ENCODE measurements around the gene CDHR4.
"Not testable (repeated sequence)": the region's sequence is repeated elsewhere in the genome, so short reads cannot be mapped to it uniquely, and the experiment has no call there.

Gene CDHR4

DNA sequence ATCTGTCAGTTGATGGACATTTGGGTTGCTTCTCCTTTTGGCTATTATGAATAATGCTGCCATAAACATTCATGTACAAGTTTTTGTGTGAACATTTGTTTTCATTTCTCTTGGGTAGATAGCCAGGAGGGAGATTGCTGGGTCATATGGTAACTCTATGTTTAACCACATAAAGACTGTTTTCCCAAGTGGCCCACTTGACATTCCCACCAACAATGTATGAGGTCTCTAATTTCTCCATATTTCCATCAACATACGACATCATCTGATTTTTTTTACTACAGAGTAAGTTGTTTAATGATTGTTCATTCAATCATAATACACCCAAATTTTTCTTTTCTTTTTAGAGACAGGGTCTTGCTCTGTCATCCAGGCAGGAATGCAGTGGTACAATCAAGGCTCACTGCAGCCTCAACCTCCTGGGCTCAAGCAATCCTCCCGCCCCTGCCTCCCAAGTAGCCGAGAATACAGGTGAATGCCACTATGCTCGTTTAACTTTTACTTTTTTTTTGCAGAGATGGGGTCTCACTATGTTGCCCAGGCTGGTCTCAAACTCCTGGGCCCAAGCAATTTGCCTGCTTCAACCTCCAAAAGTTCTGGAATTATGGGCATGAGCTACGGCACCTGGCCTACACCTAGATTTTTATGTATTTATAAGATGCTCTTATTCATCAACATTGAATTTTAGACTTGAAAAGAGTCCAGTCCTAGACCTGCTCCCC lies 20.2 kb downstream of the CDHR4 start:
- no peak for DNase-seq

DNA sequence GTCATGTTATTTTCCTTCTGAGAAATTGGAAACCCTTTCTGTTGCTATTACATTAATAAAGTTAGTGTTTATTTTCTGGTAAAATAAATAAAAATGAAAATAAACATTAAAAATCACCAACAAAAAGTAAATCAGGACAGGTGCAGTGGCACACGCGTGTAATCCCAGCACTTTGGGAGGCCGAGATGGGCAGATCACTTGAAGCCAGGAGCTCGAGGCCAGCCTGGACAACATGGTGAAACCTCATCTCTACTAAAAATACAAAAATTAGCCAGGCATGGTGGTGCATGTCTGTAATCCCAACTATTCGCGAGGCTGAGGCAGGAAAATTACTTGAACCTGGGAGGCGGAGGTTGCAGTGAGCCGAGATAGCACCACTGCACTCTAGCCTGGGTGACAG lies 23.6 kb downstream of the CDHR4 start:
- DNase-seq: not testable (repeated sequence)

DNA sequence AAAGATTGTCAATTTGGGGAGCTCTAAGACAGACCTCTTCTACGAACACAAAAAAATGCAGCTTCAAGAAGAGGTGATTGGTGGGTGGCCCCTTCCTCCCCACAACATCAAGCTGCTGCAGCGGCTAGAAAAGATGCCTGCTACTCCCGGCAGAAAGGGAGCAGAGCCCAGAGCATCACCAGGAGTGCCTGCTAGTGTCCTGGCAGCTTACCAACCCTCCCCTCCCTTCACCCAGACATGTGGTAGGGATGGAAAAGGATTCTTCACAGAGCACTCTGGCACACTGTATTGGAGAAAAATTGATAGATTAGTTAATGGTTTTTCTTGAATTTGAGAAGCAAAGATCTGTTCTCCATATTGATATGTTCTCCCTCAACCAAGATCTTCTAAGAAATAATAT lies 24.1 kb downstream of the CDHR4 start:
- DNase-seq: no peak

DNA sequence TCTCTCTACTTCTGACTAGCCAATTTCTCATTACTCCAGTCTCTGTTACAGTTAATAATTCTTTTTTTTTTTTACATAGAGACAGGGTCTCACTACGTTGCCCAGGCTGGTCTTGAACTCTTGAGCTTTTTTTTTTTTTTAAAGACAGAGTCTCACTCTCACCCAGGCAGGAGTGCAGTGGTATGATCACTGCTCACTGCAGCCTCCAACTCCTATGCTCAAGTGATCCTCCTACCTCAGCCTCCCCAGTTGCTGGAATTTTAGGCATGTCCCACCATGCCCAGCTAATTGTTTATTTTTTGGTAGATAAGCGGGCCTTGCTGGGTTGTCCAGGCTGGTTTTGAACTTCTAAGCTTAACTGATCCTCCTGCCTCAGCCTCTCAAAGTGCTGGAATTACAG lies 27.0 kb downstream of the CDHR4 start:
- DNase-seq: no peak

DNA sequence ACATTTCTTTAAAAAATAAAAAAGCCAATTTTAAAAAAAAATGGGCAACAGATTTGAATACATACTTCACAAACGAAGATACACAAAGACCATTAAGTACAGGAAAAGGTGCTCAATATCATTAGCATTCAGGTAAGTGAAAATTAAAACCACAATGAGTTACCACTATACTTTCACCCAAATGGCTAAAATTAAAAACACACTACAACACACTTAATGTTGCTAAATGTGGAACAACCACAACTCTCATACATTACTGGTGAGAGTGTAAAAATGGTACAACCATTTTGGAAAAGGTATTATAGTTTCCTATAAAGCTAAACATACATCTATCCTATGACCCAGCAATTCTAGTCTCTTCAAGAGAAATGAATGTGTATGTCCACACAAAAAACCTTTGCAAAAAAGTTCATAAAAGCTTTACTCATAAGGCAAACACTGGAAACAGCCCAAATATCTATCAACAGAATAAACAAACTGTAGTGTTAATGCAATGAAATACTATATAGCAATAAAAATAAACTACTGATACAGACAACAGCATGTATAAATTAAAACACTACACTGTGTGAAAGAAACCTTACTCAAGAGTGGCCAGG lies 28.2 kb downstream of the CDHR4 start:
- DNase-seq: no peak

DNA sequence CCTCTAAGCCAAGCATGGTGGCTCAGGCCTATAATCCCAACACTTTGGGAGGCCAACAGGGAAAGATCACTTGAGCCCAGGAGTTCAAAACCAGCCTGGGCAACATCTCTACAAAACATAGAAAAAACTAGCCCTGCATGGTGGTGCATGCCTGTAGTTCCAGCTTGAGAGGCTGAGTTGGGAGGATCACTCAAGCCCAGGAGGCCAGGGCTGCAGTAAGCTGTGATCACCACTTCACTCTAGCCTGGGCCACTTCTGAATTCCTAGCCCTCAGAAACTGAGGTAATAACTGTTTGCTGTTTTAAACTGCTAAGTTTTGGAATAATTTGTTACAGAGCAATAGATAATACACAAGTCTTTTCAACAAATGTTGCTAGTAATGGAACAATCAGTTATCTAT lies 29.7 kb downstream of the CDHR4 start:
- no peak for DNase-seq

DNA sequence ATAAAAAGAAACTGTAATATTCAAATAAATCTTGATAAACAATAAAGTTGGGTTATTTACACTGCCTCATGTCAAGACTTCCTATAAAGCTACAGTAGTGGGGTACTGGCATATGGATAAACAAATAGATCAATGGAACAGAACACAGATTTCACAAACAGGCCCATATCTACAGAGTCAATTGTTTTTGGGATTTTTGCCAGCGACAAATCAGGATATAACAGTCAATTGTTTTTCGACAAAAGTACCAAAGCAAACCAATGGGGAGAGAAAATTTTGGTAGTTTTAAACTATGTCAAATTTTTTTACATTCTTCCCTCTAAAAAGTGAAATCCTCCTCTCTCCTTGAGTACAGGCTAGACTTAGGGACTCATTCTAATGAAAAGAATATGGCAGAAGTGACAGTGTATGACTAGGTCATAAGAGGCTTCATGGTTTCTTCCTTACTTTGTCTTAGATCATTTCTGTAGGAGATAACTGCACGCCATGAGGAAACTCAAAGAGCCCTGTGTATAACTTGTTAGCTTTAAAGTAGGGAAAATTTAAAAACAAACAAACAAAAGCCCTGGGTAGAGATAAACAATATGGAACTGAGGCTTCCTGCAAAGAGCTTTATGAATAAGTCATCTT lies 30.3 kb downstream of the CDHR4 start:
- no peak for DNase-seq

DNA sequence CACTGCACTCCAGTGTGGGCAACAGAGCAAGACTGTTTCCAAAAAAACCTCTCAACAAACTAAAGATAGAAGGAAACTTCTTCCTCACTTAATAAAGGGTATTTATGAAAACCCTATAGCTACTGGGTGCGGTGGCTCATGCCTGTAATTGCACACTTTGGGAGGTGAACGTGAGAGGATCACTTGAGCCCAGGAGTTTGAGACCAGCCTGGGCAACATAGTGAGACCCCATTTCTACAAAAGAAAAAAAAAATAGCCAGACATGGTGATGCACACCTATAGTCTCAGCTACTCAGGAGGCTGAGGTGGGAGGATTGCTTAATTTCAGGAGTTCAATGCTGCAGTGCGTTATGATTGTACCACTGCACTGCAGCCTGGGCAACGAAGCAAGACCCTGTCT lies 35.7 kb downstream of the CDHR4 start:
- DNase-seq: no peak

DNA sequence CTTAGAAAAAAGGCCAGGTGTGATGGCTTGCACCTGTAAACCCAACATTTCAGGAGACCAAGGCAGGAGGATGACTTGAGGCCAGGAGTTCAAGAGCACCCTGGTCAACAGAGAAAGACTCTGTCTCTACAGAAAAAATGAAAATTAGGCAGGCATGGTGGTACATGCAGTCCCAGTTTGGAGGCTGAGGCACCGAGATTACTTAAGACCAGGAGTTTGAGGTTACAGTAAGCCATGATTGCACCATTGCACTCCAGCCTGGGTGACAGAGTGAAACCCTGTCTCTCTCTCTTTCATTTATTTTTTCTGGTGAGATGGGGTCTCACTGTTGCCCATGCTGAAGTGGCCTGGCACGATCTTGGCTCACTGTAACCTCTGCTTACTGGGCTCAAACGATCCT lies 38.0 kb downstream of the CDHR4 start:
- DNase-seq: no peak

DNA sequence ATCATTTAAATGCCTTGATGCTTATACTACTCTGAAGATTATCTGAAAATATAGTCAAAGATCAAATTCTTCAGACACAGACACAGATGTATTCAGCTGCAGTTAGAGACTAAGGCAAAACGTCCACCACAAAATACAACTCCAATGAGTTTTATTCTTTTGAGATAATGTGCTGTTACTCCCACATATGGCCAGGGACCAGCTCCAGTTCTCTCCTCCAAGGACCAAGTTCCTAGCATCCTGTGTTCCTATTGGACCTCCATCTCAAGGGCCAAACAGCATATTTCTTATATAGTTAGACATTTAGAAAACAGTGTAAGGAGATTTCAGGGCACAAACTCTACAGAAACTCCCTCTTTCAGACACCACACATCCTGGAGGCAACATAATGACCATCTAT lies 40.4 kb downstream of the CDHR4 start:
- no peak for DNase-seq

DNA sequence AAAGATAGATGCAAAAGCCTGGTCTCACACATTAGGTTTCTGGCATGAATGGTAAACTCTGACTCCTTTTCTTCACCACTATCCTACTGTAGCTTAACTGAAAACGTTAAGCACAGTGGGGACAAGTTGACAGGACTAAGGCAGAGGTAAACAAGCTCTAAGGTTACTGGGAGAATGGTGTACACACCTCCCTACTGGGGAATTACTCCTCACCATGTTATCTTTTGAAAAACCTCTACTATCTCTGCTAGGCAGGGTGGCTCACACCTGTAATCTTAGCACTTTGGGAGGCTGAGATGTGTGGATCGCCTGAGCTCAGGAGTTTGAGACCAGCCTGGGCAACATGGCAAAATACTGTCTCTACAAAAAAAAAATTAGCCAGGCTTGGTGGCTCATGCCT lies 42.5 kb downstream of the CDHR4 start:
- no peak for DNase-seq

DNA sequence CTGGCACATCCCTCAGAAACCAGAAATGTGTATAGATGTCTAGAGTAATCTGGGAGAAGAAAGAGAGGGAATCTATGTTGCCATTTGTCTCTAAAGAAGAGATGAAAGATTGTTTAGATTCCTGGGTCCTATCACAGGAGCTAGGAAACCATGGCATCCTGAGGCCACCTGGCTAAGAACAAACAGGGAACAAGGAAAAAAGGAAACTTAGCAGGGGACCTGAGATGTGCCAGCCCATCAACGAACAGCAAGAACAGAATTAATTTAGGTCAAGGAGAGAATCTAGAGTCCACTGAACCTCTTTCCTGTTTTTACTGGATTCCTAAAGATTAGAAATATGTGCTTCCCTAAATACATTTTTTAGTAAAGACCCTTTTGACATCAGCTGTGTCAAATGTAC lies 43.6 kb downstream of the CDHR4 start:
- DNase-seq: no peak

DNA sequence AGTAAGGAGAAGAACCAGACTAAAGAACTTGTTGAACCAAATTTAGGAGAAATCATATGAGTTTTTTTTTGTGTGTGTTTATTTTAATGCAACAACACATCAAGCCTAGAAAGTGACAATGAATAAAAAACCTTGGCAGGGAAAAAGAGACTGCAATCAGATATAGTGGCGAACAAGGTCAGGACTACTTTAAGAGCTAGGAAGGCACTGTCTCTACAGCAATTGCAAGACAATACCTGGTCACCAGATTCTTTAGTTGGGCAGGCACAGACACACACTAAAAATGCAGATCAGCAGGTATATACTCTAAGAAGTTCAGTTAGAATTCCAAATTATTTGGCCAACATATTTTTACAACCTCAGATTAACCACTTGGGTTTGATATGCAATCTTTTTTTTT lies 45.1 kb downstream of the CDHR4 start:
- DNase-seq: no peak

DNA sequence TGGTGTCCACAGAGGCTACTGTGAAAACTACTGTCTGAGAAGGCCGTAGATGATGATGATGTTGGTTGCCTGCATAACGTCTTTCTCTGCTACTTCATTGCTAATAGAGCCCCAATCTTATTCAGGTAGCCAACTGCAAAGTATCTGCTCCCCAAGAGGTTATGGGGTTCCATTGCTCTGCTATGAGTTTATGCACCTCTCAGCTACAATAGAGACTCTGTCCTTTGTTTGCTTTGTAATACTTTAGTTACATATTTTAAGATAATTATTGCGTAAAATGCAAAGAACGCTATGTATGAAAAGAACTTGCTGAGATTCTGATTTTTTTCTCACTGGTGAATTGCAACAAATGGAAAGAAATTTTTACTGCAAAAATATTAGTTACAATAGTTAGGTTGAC lies 48.2 kb downstream of the CDHR4 start:
- DNase-seq: no peak

DNA sequence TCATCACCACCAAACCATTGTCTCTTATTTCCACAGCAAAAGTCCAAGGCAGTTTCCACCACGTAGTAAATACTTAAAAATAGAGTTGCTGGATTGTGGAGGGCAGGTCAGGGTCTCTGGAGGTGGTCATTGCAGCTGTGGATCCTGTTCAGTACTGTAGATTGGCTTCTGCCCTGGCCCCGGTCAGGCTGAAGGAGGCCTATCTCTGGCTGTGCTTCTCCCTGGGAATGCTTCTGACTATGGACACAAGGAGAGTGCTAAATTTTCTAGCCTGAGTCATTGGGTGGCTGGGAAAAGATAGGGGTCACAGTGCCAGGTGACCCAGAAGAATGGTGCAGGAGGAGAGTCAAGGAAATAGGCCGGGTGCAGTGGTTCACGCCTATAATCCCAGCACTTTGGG lies 49.6 kb downstream of the CDHR4 start:
- no peak for DNase-seq

DNA sequence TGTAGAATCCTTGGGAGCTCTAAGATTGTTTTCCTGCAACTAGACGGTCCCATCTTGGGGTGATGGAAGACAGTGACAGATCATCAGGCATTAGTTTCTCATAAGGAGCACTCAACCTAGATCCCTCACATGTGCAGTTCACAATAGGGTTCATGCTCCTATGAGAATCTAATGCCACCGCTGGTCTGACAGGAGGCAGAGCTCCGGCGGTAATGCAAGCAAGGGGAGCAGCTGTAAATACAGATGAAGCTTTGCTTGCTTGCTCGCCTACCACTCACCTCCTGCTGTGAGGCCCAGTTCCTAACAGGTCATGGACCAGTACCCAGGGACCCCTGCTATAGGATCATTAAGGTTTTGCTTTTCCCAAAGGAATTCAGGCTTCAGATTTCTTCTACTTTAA lies 50.8 kb downstream of the CDHR4 start:
- DNase-seq: not testable (repeated sequence)

DNA sequence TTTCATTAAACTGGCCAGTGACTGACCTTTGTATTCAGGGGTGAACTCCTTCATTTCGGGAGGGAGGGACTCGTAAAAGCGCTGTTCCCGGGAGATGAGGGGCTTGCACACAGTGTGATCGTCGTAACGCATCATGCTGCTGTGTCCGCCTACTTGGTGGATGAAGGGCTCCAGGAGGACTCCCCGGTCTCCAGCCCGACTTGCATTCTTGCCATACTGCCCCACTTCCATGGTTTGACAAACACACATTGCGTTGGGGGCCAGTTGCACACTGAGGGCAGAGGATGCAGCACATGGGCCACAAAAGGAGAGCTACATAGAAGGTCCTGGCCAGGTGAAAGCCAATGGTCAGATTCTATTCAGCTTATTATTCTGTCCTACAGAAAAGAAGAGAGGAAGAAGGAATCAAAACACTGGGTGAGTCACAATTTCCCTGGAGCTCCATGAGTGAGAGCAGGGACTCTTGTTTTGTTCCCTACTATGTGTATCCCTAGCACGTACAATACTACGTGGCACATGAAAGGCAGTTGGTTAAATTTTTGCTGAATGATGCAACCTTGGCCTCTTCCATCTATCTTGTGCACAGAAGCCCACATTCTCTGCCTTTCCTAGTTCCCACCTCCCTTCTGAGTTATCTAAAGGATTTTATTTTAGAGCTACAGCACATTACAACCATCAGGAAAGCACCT lies 51.7 kb downstream of the CDHR4 start:
- no peak for DNase-seq

DNA sequence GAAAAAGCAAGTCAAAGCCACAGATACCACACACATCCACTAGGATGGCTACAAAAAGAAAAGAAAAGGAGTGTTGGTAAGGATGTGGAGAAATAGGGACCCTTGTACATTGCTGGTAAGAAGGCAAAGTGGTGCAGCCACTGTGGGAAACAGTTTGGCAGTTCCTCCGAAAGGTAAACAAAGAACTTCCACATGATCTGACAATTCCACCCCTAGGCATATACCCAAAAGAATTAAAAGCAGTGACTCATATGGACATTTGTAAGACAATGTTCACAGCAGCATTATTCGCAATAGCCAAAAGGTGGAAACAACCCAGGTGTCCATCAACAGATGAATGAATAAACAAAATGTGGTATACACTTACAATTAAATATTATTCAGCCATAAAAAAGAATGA lies 53.7 kb downstream of the CDHR4 start:
- no peak for DNase-seq

Data from NCI-H1436 treated with DMSO at 0.1 percent for 48 hours (cell line).